ENCODE results near the gene PDE4A. TPM values are rescaled to one million over a fixed set of nuclear protein-coding genes. Genes with fewer than 3 reads are reported as not detected.

Gene PDE4A
- total and polyA plus RNA-seq, 2 experiments from 2014 or later, result 2.8 to 4.3 TPM

DNA sequence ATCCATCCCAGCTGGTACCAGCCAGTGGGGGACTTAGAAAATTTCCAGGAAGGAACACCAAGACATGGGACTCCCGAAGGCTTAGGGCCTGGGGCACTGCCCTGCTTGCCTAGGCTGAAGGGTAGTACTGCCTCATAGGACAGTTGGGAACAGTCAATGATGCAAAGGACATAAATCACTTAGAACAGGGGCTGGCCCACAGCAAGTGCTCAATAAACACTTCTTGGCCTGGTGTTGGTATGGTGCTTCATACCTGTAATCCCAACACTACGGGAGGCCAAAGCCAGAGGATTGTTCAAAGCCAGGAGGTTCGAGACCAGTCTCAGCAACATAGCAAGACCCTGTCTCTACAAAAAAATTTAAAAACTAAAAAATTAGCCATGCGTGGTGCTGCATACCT lies 77.0 kb downstream of the PDE4A start:
- no peak for DNase-seq (ENCODE audit: low spot score)
- Histone ChIP-seq H3K27ac (no peak overlapping the region), H2AFZ (no peak overlapping the region), H3K79me2 (peaks cover 57% of the 10 kb centered on the region), H4K20me1 (ENCODE audit: insufficient read depth, poor library complexity, severe bottlenecking) (peaks cover 2% of the 10 kb centered on the region), H3K9me2 (replicated peaks; ENCODE audit: insufficient read depth) (no peaks in the 10 kb centered on the region), H3K4me3 (no peak overlapping the region), H3K4me1 (ENCODE audit: insufficient read depth) (peaks cover 10% of the 10 kb centered on the region), H3K27me3 (no peaks in the 10 kb centered on the region), H3K36me3 (replicated peaks; ENCODE audit: insufficient read depth, low read depth) (no peaks in the 10 kb centered on the region), H3K9me3 (ENCODE audit: low read depth) (no peaks in the 10 kb centered on the region), H3K4me2 (no peak overlapping the region)
- WGBS (ENCODE audit: low lambda C conversion rate, missing lambda C conversion rate), result 96% methylated on average over 4 of the region's 4 CpGs
- TF ChIP-seq, protein P1, sequence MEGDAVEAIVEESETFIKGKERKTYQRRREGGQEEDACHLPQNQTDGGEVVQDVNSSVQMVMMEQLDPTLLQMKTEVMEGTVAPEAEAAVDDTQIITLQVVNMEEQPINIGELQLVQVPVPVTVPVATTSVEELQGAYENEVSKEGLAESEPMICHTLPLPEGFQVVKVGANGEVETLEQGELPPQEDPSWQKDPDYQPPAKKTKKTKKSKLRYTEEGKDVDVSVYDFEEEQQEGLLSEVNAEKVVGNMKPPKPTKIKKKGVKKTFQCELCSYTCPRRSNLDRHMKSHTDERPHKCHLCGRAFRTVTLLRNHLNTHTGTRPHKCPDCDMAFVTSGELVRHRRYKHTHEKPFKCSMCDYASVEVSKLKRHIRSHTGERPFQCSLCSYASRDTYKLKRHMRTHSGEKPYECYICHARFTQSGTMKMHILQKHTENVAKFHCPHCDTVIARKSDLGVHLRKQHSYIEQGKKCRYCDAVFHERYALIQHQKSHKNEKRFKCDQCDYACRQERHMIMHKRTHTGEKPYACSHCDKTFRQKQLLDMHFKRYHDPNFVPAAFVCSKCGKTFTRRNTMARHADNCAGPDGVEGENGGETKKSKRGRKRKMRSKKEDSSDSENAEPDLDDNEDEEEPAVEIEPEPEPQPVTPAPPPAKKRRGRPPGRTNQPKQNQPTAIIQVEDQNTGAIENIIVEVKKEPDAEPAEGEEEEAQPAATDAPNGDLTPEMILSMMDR (IDR thresholded peaks at IDR 0.05; ENCODE audit: poor library complexity), result no peak
- TF ChIP-seq EZH2 (IDR thresholded peaks at IDR 0.05; ENCODE audit: borderline replicate concordance) (no peak), EZH2phosphoT487 (IDR thresholded peaks at IDR 0.05; ENCODE audit: low read depth, severe bottlenecking, unreplicated experiment) (no peak)

DNA sequence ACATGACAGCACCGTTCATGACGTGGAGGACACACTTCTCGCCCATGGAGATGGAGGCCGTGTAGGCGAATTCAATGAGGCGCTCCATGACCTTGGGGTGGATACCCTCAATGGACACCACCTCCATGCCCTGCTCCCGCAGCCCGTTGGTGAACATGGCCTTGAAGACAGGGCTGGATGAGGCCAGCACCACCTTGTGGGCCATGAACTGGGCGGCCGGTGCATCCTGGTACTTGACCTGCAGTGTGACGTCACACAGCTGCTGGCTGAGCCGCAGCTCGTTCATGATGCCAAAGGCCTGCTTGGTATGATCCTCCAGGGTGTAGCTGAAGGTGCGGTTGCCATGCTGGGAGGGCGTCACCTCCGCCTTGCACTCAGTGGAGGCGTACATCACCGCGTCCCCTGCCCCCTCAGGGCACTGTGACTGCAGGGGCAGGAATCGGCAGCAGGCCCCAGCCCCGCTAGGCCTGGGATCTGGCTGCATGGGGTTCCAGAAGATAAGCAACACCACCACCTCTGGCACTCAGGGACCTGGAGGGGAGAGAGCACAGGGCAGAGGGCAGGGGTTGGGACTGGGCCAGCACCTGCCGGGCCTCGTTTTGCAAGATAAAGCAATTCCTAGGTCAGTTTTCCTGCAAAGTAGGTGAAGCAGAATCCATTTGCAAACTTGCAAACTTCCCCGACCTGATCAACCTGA lies 79.4 kb downstream of the PDE4A start:
- no peak overlapping the region for H3K4me2 ChIP-seq
- no peak overlapping the region for H2AFZ ChIP-seq
- H3K27me3 ChIP-seq, result no peaks in the 10 kb centered on the region
- no peaks in the 10 kb centered on the region for H3K36me3 ChIP-seq (replicated peaks; ENCODE audit: insufficient read depth, low read depth)
- no peak overlapping the region for H3K27ac ChIP-seq
- no peak for DNase-seq (ENCODE audit: low spot score)
- H3K9me3 ChIP-seq (ENCODE audit: low read depth), result no peaks in the 10 kb centered on the region
- H3K79me2 ChIP-seq, result peaks cover 58% of the 10 kb centered on the region
- WGBS (ENCODE audit: low lambda C conversion rate, missing lambda C conversion rate), result 87% methylated on average over 24 of the region's 24 CpGs
- TF ChIP-seq, protein P1 (IDR thresholded peaks at IDR 0.05; ENCODE audit: poor library complexity), result no peak
- TF ChIP-seq EZH2phosphoT487 (IDR thresholded peaks at IDR 0.05; ENCODE audit: low read depth, severe bottlenecking, unreplicated experiment) (no peak), EZH2 (IDR thresholded peaks at IDR 0.05; ENCODE audit: borderline replicate concordance) (no peak)
- H3K4me3 ChIP-seq, result no peak overlapping the region
- no peaks in the 10 kb centered on the region for H3K9me2 ChIP-seq (replicated peaks; ENCODE audit: insufficient read depth)
- H4K20me1 ChIP-seq (ENCODE audit: insufficient read depth, poor library complexity, severe bottlenecking), result peaks cover 2% of the 10 kb centered on the region
- peaks cover 10% of the 10 kb centered on the region for H3K4me1 ChIP-seq (ENCODE audit: insufficient read depth)

DNA sequence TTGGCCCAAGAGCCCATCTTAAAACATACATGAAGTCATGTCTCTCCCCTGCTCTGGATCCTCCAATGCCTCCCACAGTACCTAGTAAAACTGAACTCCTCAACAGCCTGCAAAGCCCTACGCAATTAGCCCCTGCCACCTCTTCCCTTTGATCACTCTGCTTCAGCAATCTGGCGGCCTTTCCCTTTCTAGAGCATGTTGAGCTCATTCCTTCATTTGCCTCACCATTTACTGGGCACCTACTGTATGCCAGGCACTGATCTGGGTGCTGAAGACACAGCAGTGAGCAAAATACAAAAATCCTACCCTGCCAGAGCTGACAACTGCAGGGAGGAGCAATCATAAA lies 79.9 kb downstream of the PDE4A start:
- TF ChIP-seq EZH2 (IDR thresholded peaks at IDR 0.05; ENCODE audit: borderline replicate concordance) (no peak), EZH2phosphoT487 (IDR thresholded peaks at IDR 0.05; ENCODE audit: low read depth, severe bottlenecking, unreplicated experiment) (no peak)
- TF ChIP-seq, protein P1 (IDR thresholded peaks at IDR 0.05; ENCODE audit: poor library complexity), result no peak
- DNase-seq (ENCODE audit: low spot score), result no peak
- Histone ChIP-seq H3K27me3 (no peaks in the 10 kb centered on the region), H2AFZ (no peak overlapping the region), H3K9me3 (ENCODE audit: low read depth) (no peaks in the 10 kb centered on the region), H3K79me2 (peaks cover 54% of the 10 kb centered on the region), H3K4me2 (no peak overlapping the region), H3K4me1 (ENCODE audit: insufficient read depth) (peaks cover 10% of the 10 kb centered on the region), H4K20me1 (ENCODE audit: insufficient read depth, poor library complexity, severe bottlenecking) (peaks cover 2% of the 10 kb centered on the region), H3K27ac (no peak overlapping the region), H3K36me3 (replicated peaks; ENCODE audit: insufficient read depth, low read depth) (no peaks in the 10 kb centered on the region), H3K9me2 (replicated peaks; ENCODE audit: insufficient read depth) (no peaks in the 10 kb centered on the region), H3K4me3 (no peak overlapping the region)
- WGBS (ENCODE audit: low lambda C conversion rate, missing lambda C conversion rate), result 93% methylated on average over 2 of the region's 2 CpGs
